HUES48 (cell line): ENCODE results near the gene ADGRA3.

Experiments
- H3K27ac ChIP-seq: one replicate; pipeline ENCODE4 v1.7.0; 2013; ENCODE audit warnings: low read depth, low read length, inconsistent platforms
- H3K27me3 ChIP-seq: 2 replicates; pipeline ENCODE4 v1.6.1; 2013; ENCODE audit warnings: mild to moderate bottlenecking, low read length; ENCODE audit not compliant: control insufficient read depth, insufficient read depth
- H3K36me3 ChIP-seq: 2 replicates; pipeline ENCODE4 v1.6.1; 2013; ENCODE audit warnings: low read length; ENCODE audit not compliant: control insufficient read depth, insufficient read depth
- H3K4me1 ChIP-seq: 2 replicates; pipeline ENCODE4 v1.6.1; 2013; ENCODE audit warnings: mild to moderate bottlenecking, low read length; ENCODE audit not compliant: control insufficient read depth, insufficient read depth
- H3K4me3 ChIP-seq: 2 replicates; pipeline ENCODE4 v1.5.1; 2013; ENCODE audit warnings: mild to moderate bottlenecking, low read depth, low read length
- H3K9ac ChIP-seq: 2 replicates; pipeline ENCODE4 v1.6.1; 2013; ENCODE audit warnings: mild to moderate bottlenecking, low read depth, low read length, moderate library complexity
- H3K9me3 ChIP-seq: 2 replicates; pipeline ENCODE4 v1.6.1; 2013; ENCODE audit warnings: low read length; ENCODE audit not compliant: control insufficient read depth, insufficient read depth

Gene ADGRA3

GRCh38 chr4:22532896-22533295, 17.0 kb upstream of the ADGRA3 start:
- H3K9ac ChIP-seq: no peak overlapping the region
- no peaks in the 10 kb centered on the region for H3K4me1 ChIP-seq
- no peak overlapping the region for H3K4me3 ChIP-seq
- no peaks in the 10 kb centered on the region for H3K27me3 ChIP-seq
- peaks cover 28% of the 10 kb centered on the region for H3K9me3 ChIP-seq
- H3K36me3 ChIP-seq: no peaks in the 10 kb centered on the region
- H3K27ac ChIP-seq: no peak overlapping the region

- H3K27ac ChIP-seq: no peak overlapping the region
- H3K4me1 ChIP-seq: no peaks in the 10 kb centered on the region
- no peak overlapping the region for H3K9ac ChIP-seq
- peaks cover 28% of the 10 kb centered on the region for H3K9me3 ChIP-seq
- H3K36me3 ChIP-seq: no peaks in the 10 kb centered on the region
- no peaks in the 10 kb centered on the region for H3K27me3 ChIP-seq
- H3K4me3 ChIP-seq: no peak overlapping the region
These were observed 16.3 kb upstream of the ADGRA3 start for GRCh38 chr4:22532117-22532516.

GRCh38 chr4:22531311-22532019, 15.6 kb upstream of the ADGRA3 start:
- no peaks in the 10 kb centered on the region for H3K27me3 ChIP-seq
- no peak overlapping the region for H3K4me3 ChIP-seq
- peaks cover 28% of the 10 kb centered on the region for H3K9me3 ChIP-seq
- H3K9ac ChIP-seq: no peak overlapping the region
- H3K27ac ChIP-seq: no peak overlapping the region
- no peaks in the 10 kb centered on the region for H3K4me1 ChIP-seq
- no peaks in the 10 kb centered on the region for H3K36me3 ChIP-seq

- Histone ChIP-seq H3K9me3 (no peaks in the 10 kb centered on the region), H3K27ac (no peak overlapping the region), H3K4me3 (no peak overlapping the region), H3K36me3 (no peaks in the 10 kb centered on the region), H3K27me3 (no peaks in the 10 kb centered on the region), H3K9ac (no peak overlapping the region), H3K4me1 (peaks cover 17% of the 10 kb centered on the region)
These were observed 9.0 kb upstream of the ADGRA3 start for GRCh38 chr4:22524895-22525294.

GRCh38 chr4:22522706-22523501, 7.0 kb upstream of the ADGRA3 start:
- no peaks in the 10 kb centered on the region for H3K9me3 ChIP-seq
- peaks cover 23% of the 10 kb centered on the region for H3K4me1 ChIP-seq
- no peaks in the 10 kb centered on the region for H3K27me3 ChIP-seq
- no peak overlapping the region for H3K9ac ChIP-seq
- H3K36me3 ChIP-seq: no peaks in the 10 kb centered on the region
- peak overlapping the region; percentile 23 for H3K27ac ChIP-seq
- no peak overlapping the region for H3K4me3 ChIP-seq

GRCh38 chr4:22522206-22522605, 6.3 kb upstream of the ADGRA3 start:
- Histone ChIP-seq H3K27ac (no peak overlapping the region), H3K4me3 (no peak overlapping the region), H3K9me3 (no peaks in the 10 kb centered on the region), H3K9ac (no peak overlapping the region), H3K27me3 (peaks cover 6% of the 10 kb centered on the region), H3K36me3 (no peaks in the 10 kb centered on the region), H3K4me1 (peaks cover 23% of the 10 kb centered on the region)

GRCh38 chr4:22521240-22521639, 5.4 kb upstream of the ADGRA3 start:
- H3K9ac ChIP-seq: no peak overlapping the region
- no peaks in the 10 kb centered on the region for H3K9me3 ChIP-seq
- H3K36me3 ChIP-seq: no peaks in the 10 kb centered on the region

GRCh38 chr4:22515145-22515887, 550 bp downstream of the ADGRA3 start:
- Histone ChIP-seq H3K36me3 (no peaks in the 10 kb centered on the region), H3K27me3 (peaks cover 12% of the 10 kb centered on the region), H3K9me3 (no peaks in the 10 kb centered on the region), H3K27ac (peak overlapping the region; percentile 89), H3K4me1 (peaks cover 20% of the 10 kb centered on the region), H3K4me3 (peak overlapping the region; percentile 88), H3K9ac (peak overlapping the region; percentile 95)

More at GRCh38 chr4:22521240-22521639, 5.4 kb upstream of the ADGRA3 start:
- Histone ChIP-seq H3K4me1 (peaks cover 30% of the 10 kb centered on the region), H3K27ac (no peak overlapping the region), H3K27me3 (peaks cover 12% of the 10 kb centered on the region), H3K4me3 (no peak overlapping the region)

GRCh38 chr4:22514481-22514880, 1.4 kb downstream of the ADGRA3 start:
- Histone ChIP-seq H3K27me3 (peaks cover 12% of the 10 kb centered on the region), H3K27ac (peak overlapping the region; percentile 85), H3K4me3 (peak overlapping the region; percentile 88), H3K4me1 (peaks cover 20% of the 10 kb centered on the region), H3K36me3 (no peaks in the 10 kb centered on the region), H3K9me3 (no peaks in the 10 kb centered on the region), H3K9ac (peak overlapping the region; percentile 95)

- Histone ChIP-seq H3K27ac (no peak overlapping the region), H3K9ac (no peak overlapping the region), H3K4me3 (peak overlapping the region; percentile 88), H3K27me3 (peaks cover 12% of the 10 kb centered on the region), H3K4me1 (peaks cover 16% of the 10 kb centered on the region), H3K9me3 (no peaks in the 10 kb centered on the region), H3K36me3 (no peaks in the 10 kb centered on the region)
These were observed 1.9 kb downstream of the ADGRA3 start for GRCh38 chr4:22514001-22514400.

GRCh38 chr4:22512306-22512705, 3.6 kb downstream of the ADGRA3 start:
- Histone ChIP-seq H3K27ac (no peak overlapping the region), H3K9ac (no peak overlapping the region), H3K27me3 (peaks cover 7% of the 10 kb centered on the region)

More at GRCh38 chr4:22512306-22512705, 3.6 kb downstream of the ADGRA3 start:
- no peaks in the 10 kb centered on the region for H3K9me3 ChIP-seq
- no peak overlapping the region for H3K4me3 ChIP-seq
- no peaks in the 10 kb centered on the region for H3K36me3 ChIP-seq
- H3K4me1 ChIP-seq: peaks cover 26% of the 10 kb centered on the region
